NCI-H1417 (cell line): Measurements from ENCODE around the gene PRTFDC1.
"Not testable (repeated sequence)": the region's sequence is repeated elsewhere in the genome, so short reads cannot be mapped to it uniquely, and the experiment has no call there.

Experiments used
- DNase-seq, 3 experiments: peaks; one replicate each; lab custom pipeline; 2025; lab: John Stamatoyannopoulos, UW

The PRTFDC1 gene

GRCh38 chr10:24965051-24965450, 12.6 kb upstream of the PRTFDC1 start:
- DNase-seq = no peak

- DNase-seq = no peak
These were observed 11.2 kb upstream of the PRTFDC1 start for GRCh38 chr10:24963521-24964041.

- no peak for DNase-seq
These were observed 10.6 kb upstream of the PRTFDC1 start for GRCh38 chr10:24962995-24963394.

- no peak for DNase-seq
These were observed 9.2 kb upstream of the PRTFDC1 start for GRCh38 chr10:24961582-24961981.

GRCh38 chr10:24959382-24959730, 7.0 kb upstream of the PRTFDC1 start:
- no peak for DNase-seq

GRCh38 chr10:24958721-24959381, 6.4 kb upstream of the PRTFDC1 start:
- DNase-seq = no peak

GRCh38 chr10:24958091-24958720, 5.8 kb upstream of the PRTFDC1 start:
- no peak for DNase-seq

GRCh38 chr10:24957624-24958051, 5.2 kb upstream of the PRTFDC1 start:
- DNase-seq = not testable (repeated sequence)

- DNase-seq = peak in 1 of 3 experiments; percentile 46
These were observed 1.3 kb upstream of the PRTFDC1 start for GRCh38 chr10:24953675-24954074.

- DNase-seq = peak; percentile 50 to 82 (median 78)
These were observed 570 bp upstream of the PRTFDC1 start for GRCh38 chr10:24952707-24953645.

GRCh38 chr10:24951201-24952142, 934 bp downstream of the PRTFDC1 start:
- DNase-seq = peak; percentile 2 to 82 (median 76)

- DNase-seq = no peak
These were observed 2.0 kb downstream of the PRTFDC1 start for GRCh38 chr10:24950439-24950838.

GRCh38 chr10:24949616-24950015, 2.8 kb downstream of the PRTFDC1 start:
- no peak for DNase-seq

- DNase-seq = no peak
These were observed 4.9 kb downstream of the PRTFDC1 start for GRCh38 chr10:24947304-24948097.

GRCh38 chr10:24944512-24945255, 7.7 kb downstream of the PRTFDC1 start:
- no peak for DNase-seq

GRCh38 chr10:24938525-24938924, 13.9 kb downstream of the PRTFDC1 start:
- no peak for DNase-seq

GRCh38 chr10:24938076-24938475, 14.3 kb downstream of the PRTFDC1 start:
- no peak for DNase-seq

GRCh38 chr10:24935504-24936292, 16.7 kb downstream of the PRTFDC1 start:
- DNase-seq = no peak

GRCh38 chr10:24931236-24931635, 21.2 kb downstream of the PRTFDC1 start:
- DNase-seq = no peak
